ENCODE measurements around the gene ZDHHC11. TPM values are rescaled to one million over a fixed set of nuclear protein-coding genes. Genes with fewer than 3 reads are reported as not detected.
"Not testable (repeated sequence)": the region's sequence is repeated elsewhere in the genome, so short reads cannot be mapped to it uniquely, and the experiment has no call there.

ZDHHC11 gene
- total RNA-seq, 1 experiment from 2014 or later = 4.3 TPM

DNA sequence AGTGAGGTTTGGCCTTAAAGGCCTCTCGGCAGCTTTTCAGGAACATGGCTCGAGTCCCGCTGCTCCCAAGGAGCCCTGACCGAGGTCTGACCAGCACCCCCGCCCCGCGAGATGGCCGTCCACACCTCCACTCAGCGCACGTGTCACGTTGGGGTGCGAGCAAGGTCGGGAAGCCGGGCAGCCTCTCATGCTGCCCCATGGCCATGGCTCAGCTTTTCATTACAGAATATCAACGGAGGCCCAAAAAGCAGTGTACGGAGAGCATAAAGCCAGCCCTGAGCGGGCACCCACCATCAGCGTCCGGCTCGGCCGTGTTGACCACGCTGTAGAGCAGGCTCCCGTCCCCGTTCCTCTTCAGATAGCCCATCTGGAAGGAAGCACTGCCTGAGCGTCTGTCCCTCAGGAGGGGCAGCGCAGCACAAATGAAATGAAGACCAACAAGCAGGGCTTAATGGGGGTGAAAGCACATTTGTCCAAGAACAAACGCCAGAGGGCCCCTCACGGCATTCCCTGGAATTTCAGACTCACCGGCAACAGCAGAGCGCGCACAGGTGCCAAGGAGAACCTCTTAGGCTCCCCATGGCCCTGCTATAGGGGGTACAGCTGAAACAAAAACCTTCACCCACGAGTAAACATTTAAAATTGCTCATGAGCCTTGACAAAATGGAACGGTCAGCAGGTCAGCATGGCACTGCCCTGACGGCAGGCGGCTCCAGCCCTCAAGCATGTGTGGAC is 30.2 kb upstream of the ZDHHC11 start:
- no peak for DNase-seq (ENCODE audit: low spot score)

DNA sequence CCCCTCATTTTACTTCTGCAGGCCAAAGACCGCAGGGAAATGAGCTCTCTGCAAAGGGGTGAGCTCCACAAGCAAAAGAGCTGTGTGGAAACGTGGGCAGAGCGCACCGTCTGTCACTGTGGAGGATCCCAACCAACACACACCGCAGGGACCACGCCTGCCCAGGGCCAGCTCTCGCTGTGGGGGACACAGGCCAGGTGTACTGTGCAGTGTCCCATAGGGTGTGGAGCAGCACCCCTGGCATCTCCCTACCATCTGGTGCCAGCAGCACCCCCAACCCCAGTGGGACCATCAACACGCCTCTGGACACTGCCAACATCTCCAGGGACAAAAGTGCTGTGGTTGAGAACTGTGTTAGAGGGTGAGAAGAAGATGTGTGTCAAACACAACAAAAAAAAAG is 27.9 kb upstream of the ZDHHC11 start:
- DNase-seq (ENCODE audit: low spot score) = not testable (repeated sequence)

- no peak for DNase-seq (ENCODE audit: low spot score)
Observed at GRCh38 chr5:878125-878524, 27.3 kb upstream of the ZDHHC11 start.

DNA sequence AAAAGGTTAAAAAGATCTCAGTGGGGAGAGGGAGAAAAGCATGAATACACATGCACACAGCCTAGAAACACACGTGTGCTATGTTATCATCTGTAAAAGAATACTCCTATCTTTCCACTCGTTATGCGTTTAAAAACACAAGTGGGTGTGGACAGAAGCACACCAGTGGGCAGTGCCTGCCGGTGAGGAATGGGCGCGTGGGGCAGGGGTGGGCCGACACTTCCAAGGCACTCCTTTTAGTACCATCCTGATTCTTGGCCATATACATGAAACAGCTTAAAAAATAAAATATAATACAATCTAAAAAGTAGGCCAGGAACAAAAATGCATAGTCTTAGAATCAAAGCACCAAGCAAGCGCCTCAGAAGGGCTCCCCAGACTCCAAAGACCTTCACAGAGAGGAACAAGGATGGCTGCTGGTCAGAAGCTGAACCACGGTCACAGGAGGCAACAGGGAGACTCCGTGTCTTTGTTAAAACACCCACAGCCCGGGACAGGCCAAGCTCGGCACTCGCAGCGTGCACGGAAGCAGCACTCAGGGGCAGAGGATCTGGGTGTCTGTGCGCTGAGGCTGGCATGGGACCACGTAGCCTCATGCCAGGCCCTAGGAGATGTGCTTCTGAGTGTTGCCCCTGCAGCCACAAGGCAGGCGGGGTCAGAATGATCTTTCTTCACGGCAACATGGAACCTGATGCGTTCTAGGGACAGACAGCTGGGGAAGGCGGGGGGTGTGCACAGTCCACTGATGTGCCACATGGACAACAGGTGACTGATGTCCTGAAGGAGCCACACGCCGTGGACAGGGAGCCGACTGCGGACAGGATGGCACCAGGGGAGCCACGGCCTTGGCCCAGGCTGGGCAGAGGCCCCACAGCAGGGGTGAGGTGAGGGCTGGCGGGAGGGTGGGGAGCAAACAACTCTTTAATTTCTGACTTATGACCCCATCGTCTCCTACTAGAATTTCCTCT is 25.9 kb upstream of the ZDHHC11 start:
- no peak for DNase-seq (ENCODE audit: low spot score)

DNA sequence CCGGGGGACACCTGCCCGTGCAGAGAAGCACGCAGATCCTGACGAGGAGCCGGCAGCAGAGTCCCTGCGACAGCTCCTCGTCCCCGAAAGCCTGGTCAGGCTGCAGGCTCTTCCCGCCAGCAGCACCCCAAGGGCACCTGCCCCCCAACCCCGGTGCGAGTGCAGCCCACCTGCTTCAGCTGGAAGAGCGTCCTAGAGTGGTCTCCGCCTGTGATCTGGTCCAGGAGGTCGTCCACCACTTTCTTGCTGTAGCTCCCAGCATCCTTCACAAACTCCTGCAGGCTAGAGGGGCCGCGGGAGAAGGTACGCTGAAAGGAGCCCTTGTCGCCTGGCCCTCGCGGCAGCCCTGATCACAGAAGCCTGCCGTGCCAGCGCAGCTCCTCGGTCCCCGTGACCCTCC is 25.1 kb upstream of the ZDHHC11 start:
- no peak for DNase-seq (ENCODE audit: low spot score)

- DNase-seq (ENCODE audit: low spot score) = no peak
Observed at GRCh38 chr5:873328-873727, 22.5 kb upstream of the ZDHHC11 start.

DNA sequence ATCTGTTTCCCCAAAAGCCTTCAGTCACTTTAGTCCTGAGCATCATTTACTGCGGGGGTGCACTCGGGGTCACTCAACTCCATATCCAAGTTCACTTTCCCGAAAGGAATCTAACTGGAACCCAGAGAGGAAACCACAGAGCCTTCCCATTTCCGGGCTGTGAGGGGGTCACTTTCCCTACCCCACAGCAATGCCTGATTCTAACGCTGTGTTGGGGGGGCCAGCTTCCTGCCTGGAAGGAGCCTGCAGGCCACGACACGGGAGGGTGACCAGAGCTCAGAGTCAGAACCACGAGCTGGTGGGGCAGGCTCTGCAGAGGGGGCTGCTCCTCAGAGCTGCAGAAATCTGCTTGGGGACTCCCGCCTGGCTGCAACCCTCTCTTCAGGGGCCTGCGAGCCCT is 21.5 kb upstream of the ZDHHC11 start:
- DNase-seq (ENCODE audit: low spot score) = no peak

- DNase-seq (ENCODE audit: low spot score) = no peak
Observed at GRCh38 chr5:871596-872298, 21.0 kb upstream of the ZDHHC11 start.

DNA sequence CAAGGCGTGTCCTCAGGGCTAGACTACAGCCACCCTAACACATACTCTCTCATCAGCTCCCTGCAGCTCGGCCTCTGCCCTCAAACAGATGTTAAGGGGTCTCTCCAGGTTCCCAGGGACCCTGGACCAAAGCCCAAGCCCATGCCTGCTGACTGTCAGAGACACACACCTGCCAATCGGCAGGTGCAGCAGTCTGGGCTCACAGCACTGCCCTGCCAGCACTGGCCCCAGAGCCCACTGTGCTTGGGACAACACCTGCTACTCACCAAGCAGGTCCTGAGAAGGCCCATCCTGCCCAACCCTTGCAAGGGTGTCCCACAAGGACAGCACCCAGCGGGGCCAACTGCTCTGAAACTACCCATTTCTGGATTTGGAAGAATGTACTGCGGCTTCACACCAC is 20.2 kb upstream of the ZDHHC11 start:
- DNase-seq (ENCODE audit: low spot score) = no peak

DNA sequence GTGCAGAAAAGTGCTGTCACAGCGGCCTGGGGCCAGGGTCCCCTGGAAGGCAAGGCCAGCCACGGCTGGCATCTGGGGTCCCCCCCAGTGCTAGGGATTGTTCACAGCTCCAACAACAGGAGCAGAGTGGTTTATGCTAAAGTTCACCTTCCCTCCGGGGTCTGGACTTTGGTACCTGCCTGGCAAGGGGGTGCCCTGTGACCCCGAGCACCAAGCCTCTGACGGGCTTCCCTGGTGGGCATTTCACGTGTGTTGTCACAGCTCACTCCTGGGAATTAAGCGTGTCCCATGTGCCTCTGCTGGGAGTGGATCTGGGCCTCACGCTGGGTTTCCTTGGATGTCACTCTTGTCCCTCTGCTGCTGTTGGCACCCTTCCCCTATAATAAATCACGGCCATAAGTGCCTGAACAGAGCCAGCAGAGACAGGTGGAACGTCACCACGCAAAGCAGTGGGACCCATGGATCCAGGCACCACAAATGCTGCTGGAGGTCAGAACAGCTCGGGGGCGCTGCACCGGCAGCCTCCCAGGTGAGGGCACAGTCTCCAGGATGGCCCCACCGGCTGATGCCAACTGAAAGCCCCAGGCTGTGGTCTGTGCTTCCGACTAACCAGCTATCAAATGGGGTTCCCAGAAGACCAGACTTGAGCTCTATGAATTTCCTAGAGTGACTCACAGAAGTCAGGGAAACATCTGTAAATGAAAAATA is 17.8 kb upstream of the ZDHHC11 start:
- DNase-seq (ENCODE audit: low spot score) = no peak

- DNase-seq (ENCODE audit: low spot score) = no peak
Observed at GRCh38 chr5:867300-867870, 16.6 kb upstream of the ZDHHC11 start.

DNA sequence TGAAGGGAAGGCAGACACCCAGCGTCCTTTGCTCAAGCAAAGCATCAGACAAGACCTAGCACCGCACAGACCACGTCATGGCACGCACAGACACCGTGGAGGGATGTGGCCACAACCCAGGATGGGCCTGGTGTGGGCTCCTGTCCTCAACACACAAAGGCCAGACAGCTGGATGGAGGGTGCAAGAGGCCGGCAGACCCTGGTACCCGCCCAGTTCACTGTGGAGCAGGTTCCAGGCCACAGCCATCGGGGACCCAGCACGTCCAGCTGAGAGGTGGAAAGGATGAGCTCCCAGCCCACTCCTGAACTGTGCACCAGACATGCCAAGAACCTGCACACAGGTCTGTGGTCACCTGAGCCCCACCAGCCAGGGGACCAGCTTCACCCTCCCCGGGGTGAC is 15.0 kb upstream of the ZDHHC11 start:
- DNase-seq (ENCODE audit: low spot score) = no peak

GRCh38 chr5:865168-865521 is 14.4 kb upstream of the ZDHHC11 start:
- DNase-seq (ENCODE audit: low spot score) = no peak

- DNase-seq (ENCODE audit: low spot score) = no peak
Observed at GRCh38 chr5:864492-865167, 13.8 kb upstream of the ZDHHC11 start.

DNA sequence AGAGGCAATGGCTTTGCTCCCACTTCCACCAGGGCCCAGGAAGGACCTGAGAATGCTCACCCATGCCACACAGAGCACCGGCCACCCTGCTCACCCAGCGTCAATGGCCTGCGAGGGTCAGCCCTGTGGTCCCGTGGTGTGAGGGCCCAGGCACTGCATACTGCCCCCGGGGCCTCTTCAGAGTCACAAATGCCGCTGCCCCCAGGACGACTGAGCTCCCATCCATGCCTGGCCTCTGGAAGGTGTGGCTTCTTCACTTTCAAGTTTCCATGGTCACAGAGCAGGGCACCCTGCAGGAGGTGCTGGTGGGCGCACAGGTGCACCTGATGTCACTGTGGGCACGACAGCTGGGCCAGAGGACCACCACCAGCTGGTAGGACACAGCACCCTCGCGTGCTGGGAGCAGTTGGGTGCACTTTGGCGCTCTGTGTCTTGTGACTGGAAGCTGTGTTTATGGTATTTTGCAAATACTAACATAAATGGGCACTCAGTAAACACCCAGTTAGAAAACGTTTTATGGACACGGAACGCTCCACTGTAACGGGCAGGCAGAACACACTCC is 12.5 kb upstream of the ZDHHC11 start:
- DNase-seq (ENCODE audit: low spot score) = no peak

DNA sequence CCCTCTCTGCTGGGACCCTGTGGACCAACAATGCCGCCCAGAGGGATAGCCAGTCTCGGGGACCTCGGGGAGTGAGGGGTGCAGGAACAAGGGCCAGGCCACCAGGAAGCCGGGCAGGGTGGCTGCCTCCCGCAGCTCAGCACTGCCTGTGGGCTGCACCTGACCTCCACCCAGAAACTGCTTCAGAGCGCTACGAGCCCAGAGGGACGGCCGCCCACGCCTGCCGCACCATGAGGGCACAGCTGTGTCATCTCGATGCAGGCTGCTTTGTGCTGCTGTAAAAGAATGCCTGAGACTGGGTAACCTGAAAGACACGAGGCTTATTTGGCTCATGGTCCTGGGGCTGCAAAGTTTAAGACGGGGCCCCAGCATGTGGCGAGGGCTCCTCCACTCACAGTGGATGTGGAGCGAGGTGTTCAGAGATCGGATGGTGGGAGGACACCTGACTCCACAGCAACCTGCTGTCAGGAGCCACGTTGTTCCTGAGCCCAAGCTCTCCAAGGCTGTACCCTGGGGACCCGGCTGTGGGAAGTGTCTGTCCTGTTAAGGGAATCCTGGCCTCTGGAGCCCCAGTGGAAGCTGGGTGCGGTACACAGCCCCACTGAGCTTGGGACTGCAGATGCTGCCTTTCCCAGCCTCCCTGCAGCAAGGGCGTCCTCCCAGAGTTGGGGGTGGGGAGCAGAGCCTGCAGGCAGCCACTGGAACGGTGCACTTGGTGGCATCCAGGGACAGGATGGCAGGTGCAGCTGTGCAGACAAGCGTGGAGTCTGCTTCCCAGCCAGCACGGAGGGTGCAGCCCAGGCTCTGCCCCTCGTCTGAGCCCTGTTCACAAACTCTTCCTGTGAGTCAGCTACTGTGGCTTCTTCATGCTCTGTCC is 11.8 kb upstream of the ZDHHC11 start:
- DNase-seq (ENCODE audit: low spot score) = no peak

GRCh38 chr5:861442-862366 is 10.9 kb upstream of the ZDHHC11 start:
- DNase-seq (ENCODE audit: low spot score) = no peak

GRCh38 chr5:860506-861150 is 9.8 kb upstream of the ZDHHC11 start:
- DNase-seq (ENCODE audit: low spot score) = no peak

Measured in A172 (cell line).